Activated CD8-positive, alpha-beta T cell treated with anti-CD3 and anti-CD28 coated beads for 36 hours (primary cell): ENCODE data around the gene C19orf25. TPM values are rescaled to one million over a fixed set of nuclear protein-coding genes. Genes with fewer than 3 reads are reported as not detected.
A peak's percentile ranks its signal among the peaks of the same experiment; 100 is the strongest.

Experiments used
- ATAC-seq: fragments of 200-7000 bp; cut with Tn5 transposase; one replicate; pipeline ENCODE4 v1.10.0; 2021; ENCODE audit warnings: mild to moderate bottlenecking, moderate library complexity
- CTCF ChIA-PET: fragments of 350-600 bp; sonication (Branson Sonifier 250); formaldehyde crosslinking; loops from one replicate; lab custom pipeline; 2021; ENCODE audit warnings: antibody characterized with exemption; lab: Charles Lee
- POLR2A ChIA-PET: fragments of 350-600 bp; sonication (Branson Sonifier 250); formaldehyde crosslinking; loops from one replicate; lab custom pipeline; 2021; ENCODE audit warnings: antibody characterized with exemption; lab: Charles Lee
- DNase-seq: peaks from one replicate; pipeline ENCODE4 v3.0.0-alpha.2; 2020
- H3K27ac Mint-ChIP-seq: one replicate; pipeline ENCODE4 v1.8.0; 2021; ENCODE audit warnings: mild to moderate bottlenecking, mixed read lengths
- H3K27me3 Mint-ChIP-seq: one replicate; pipeline ENCODE4 v1.8.0; 2021; ENCODE audit warnings: mixed read lengths
- H3K36me3 Mint-ChIP-seq: one replicate; pipeline ENCODE4 v1.8.0; 2021; ENCODE audit warnings: low read depth, mixed read lengths
- H3K4me1 Mint-ChIP-seq: one replicate; pipeline ENCODE4 v1.8.0; 2021; ENCODE audit warnings: low read depth, mixed read lengths
- H3K4me3 Mint-ChIP-seq: one replicate; pipeline ENCODE4 v1.8.0; 2021; ENCODE audit warnings: mild to moderate bottlenecking, moderate library complexity, mixed read lengths
- H3K9me3 Mint-ChIP-seq: one replicate; pipeline ENCODE4 v1.8.0; 2021; ENCODE audit warnings: mixed read lengths
- CTCF ChIP-seq: fragments of 200-600 bp; IDR thresholded peaks from one replicate; pipeline ENCODE4 v1.8.0; 2022; ENCODE audit warnings: antibody characterized with exemption, mild to moderate bottlenecking
- intact Hi-C: fragments of 100-400 bp; cut with micrococcal nuclease; formaldehyde crosslinking; loops from one replicate; pipeline ENCODE4 v1.10.0; 2022
- total RNA-seq, 2 experiments: library from RNA; stranded (reverse); gene quantifications; one replicate each; pipeline ENCODE4 v1.2.3, GENCODE V29; 2021

The C19orf25 gene
- total RNA-seq, 2 experiments from 2014 or later = 21.3 to 21.5 TPM

GRCh38 chr19:1438035-1438932, 40.7 kb downstream of the C19orf25 start, which contains the start of gene RPS15:
Gene RPS15 (plus strand): TSS chr19:1438396. CDS start chr19:1438426, 30 bp downstream.
- DNase-seq (peak; percentile 96), ATAC-seq (peak; percentile 95)
- H3K4me1 Mint-ChIP-seq = peaks cover 29% of the 10 kb centered on the region
- H3K27ac Mint-ChIP-seq = peak within 1 kb of the TSS; percentile 99
- ChIA-PET POLR2A (interaction anchor here (0.8 to 3.5 kb wide), 8 partner anchors 11 to 30 kb away, joined by 3 to 10 read pairs (median 4); no protein-coding TSS in a partner anchor), CTCF (interaction anchor here (0.8 to 2.7 kb wide), 4 partner anchors 7 to 25 kb away, joined by 3 to 8 read pairs (median 3); no protein-coding TSS in a partner anchor)
- peak; percentile 95 for TF ChIP-seq CTCF
- H3K36me3 Mint-ChIP-seq = peaks cover 48% of the 10 kb centered on the region
- H3K27me3 Mint-ChIP-seq = no peaks in the 10 kb centered on the region
- no peaks in the 10 kb centered on the region for H3K9me3 Mint-ChIP-seq
- peak within 1 kb of the TSS; percentile 93 for H3K4me3 Mint-ChIP-seq
- intact Hi-C loops = no loop called here

GRCh38 chr19:1437609-1438008, 41.4 kb downstream of the C19orf25 start:
- H3K4me3 Mint-ChIP-seq = peak overlapping the region; percentile 93
- DNase-seq (no peak), ATAC-seq (no peak)
- intact Hi-C loops = no loop called here
- peaks cover 26% of the 10 kb centered on the region for H3K4me1 Mint-ChIP-seq
- H3K27ac Mint-ChIP-seq = peak overlapping the region; percentile 99
- CTCF ChIA-PET = interaction anchor here (0.8 to 2.7 kb wide), 5 partner anchors 7 to 24 kb away, joined by 3 to 8 read pairs (median 3); no protein-coding TSS in a partner anchor
- TF ChIP-seq CTCF = no peak
- POLR2A ChIA-PET = interaction anchor here (0.8 to 3.5 kb wide), 8 partner anchors 13 to 34 kb away, joined by 3 to 10 read pairs (median 4); no protein-coding TSS in a partner anchor
- no peaks in the 10 kb centered on the region for H3K9me3 Mint-ChIP-seq
- no peaks in the 10 kb centered on the region for H3K27me3 Mint-ChIP-seq
- peaks cover 48% of the 10 kb centered on the region for H3K36me3 Mint-ChIP-seq

GRCh38 chr19:1435378-1435989, 43.5 kb downstream of the C19orf25 start:
- no peak for TF ChIP-seq CTCF
- H3K27ac Mint-ChIP-seq = no peak overlapping the region
- POLR2A ChIA-PET = interaction anchor here (0.9 to 1.6 kb wide), 4 partner anchors 11 to 22 kb away, joined by 3 to 7 read pairs (median 4); no protein-coding TSS in a partner anchor
- intact Hi-C loops = no loop called here
- H3K4me3 Mint-ChIP-seq = no peak overlapping the region
- H3K36me3 Mint-ChIP-seq = peaks cover 34% of the 10 kb centered on the region
- DNase-seq (no peak), ATAC-seq (no peak)
- no peaks in the 10 kb centered on the region for H3K27me3 Mint-ChIP-seq
- CTCF ChIA-PET = interaction anchor here (2.7 kb wide), 1 partner anchor 10 kb away, joined by 8 read pairs; no protein-coding TSS in a partner anchor
- peaks cover 16% of the 10 kb centered on the region for H3K4me1 Mint-ChIP-seq
- no peaks in the 10 kb centered on the region for H3K9me3 Mint-ChIP-seq

GRCh38 chr19:1434577-1435060, 44.4 kb downstream of the C19orf25 start:
- no peak for TF ChIP-seq CTCF
- Mint-ChIP-seq H3K4me1 (peaks cover 9% of the 10 kb centered on the region), H3K36me3 (peaks cover 25% of the 10 kb centered on the region), H3K27ac (no peak overlapping the region), H3K4me3 (no peak overlapping the region), H3K9me3 (no peaks in the 10 kb centered on the region), H3K27me3 (no peaks in the 10 kb centered on the region)
- ATAC-seq = no peak
- intact Hi-C loops = no loop called here
- no peak for DNase-seq
- POLR2A ChIA-PET = interaction anchor here (0.9 to 1.4 kb wide), 2 partner anchors 19 to 502 kb away, joined by 3 read pairs; no protein-coding TSS in a partner anchor
- CTCF ChIA-PET = no interaction called here
